Caki2 (cell line): ENCODE results near the gene CREB3L1. TPM values are rescaled to one million over a fixed set of nuclear protein-coding genes. Genes with fewer than 3 reads are reported as not detected.

ENCODE experiments used
- DNase-seq: peaks from one replicate; pipeline ENCODE4 v3.0.0-alpha.2; 2015; ENCODE audit warnings: low read depth
- in situ Hi-C: cut with HindIII; loops from 2 replicates; pipeline ENCODE4 v1.10.0; 2016; ENCODE audit warnings: low sequenced_read_pairs, low pct_unique_long_range_greater_than_20kb, mixed read lengths
- total RNA-seq: library from RNA; depleted of rRNA; stranded (reverse); fragments of >200 nt; shearing (Covaris generic); gene quantifications from 2 replicates; pipeline ENCODE4 v1.2.3, GENCODE V29; 2014; ENCODE audit warnings: low replicate concordance

The CREB3L1 gene
- total RNA-seq, 1 experiment from 2014 or later, result not detected

DNA sequence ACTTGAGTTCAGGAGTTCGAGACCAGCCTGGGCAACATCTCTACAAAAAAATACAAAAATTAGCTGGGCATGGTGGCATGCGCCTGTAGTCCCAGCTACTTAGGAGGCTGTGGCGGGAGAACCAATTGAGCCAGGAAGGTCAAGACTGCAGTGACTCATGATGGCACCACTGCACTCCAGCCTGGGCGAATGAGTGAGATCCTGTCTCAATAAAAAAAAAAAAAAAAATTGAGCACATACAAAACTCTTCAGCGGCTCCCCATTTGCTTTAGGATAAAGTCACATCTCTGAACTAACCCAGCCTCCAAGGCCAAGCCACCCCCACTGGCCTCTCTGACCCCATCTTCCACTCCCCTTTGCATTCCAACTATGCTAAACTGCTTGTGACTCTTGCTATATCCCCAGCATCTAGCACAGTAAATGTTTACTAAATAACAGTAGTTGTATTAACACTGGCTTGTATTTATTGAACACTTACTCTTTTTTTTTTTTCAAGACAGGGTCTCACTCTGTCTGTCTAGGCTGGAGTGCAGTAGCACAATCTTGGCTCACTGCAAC is 28.9 kb downstream of the CREB3L1 start:
- DNase-seq, result no peak
- in situ Hi-C loops, result no loop called here

DNA sequence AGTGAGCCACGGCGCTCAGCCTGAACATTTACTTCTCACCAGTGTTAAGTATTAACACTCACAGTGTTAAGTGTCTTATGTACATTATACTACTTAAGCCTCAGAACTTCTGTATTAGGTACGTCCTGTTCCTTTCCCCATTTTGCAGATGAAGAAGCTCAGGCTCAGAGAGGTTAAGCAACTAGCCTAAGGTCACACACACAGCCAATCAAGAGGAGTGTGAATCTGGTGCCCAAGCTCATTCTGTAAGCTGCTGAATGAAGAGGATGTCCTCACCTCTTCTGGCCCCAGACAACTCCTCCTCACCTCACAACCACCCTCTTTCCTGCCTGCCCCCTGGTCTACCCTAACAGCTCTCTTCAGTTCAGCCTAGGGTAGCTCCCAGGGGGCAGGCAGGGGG is 29.9 kb downstream of the CREB3L1 start:
- in situ Hi-C loops, result no loop called here
- DNase-seq, result no peak

DNA sequence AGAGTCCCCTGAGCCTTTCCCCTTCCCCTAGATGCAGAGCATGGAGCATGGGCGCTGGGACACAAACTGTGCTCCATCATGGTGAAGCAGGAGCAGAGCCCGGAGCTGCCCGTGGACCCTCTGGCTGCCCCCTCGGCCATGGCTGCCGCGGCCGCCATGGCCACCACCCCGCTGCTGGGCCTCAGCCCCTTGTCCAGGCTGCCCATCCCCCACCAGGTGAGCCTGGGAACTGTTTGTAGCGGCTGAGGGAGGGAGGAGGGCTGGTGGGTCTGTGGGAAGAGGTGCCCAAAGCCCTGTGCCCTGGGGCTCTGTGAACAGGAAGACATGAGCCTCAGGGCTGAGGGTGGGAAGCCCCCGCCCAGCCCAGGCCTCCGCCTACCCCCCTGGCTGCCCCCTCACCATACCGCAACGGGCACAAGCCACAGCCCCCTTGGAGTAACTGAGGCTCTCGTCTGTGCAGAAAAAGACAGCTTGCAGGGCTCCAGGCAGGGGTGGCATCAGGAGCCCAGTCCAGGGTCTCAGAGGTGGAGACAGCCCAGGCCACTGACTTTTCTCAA is 30.4 kb downstream of the CREB3L1 start:
- in situ Hi-C loops, result no loop called here

DNA sequence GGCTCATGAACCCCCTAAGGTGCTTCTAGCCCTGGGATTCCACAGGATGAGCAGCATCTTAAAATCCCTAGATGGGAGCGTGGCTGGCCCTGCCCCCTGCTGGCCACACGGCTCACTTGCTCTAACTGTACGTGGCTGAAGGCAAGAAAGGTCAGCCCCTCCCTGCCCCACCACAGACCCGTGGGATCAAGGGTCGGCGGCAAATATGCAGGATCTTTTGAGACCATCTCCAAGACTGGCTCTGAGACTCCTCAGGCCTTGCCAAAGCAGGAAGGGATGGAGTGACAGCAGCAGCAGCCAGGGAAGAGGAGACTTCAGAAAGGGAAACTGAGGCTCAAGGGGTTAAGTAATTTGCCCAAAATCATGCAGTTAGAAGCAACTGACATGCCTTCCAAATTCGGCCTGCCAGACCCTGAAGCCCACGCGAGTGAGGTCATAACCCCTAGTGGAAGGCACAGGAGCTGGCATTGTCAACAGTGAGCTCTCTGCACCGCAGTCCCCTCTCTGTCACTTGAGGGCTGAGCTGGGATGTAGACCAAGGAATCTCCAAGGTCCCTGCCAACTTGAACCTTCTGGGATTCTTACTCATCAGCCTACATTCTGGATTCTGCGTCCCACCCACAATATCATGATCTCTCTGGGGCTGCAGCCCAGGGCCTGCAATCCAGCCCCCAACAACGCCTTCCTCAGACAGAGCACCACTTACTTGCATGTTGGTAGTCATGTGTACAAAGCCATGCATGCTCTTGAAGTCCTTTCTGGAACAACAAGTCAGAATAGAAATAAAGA is 31.4 kb downstream of the CREB3L1 start:
- DNase-seq, result peak; percentile 30
- in situ Hi-C loops, result no loop called here

More for the DNA sequence above, 30.4 kb downstream of the CREB3L1 start:
- no peak for DNase-seq

DNA sequence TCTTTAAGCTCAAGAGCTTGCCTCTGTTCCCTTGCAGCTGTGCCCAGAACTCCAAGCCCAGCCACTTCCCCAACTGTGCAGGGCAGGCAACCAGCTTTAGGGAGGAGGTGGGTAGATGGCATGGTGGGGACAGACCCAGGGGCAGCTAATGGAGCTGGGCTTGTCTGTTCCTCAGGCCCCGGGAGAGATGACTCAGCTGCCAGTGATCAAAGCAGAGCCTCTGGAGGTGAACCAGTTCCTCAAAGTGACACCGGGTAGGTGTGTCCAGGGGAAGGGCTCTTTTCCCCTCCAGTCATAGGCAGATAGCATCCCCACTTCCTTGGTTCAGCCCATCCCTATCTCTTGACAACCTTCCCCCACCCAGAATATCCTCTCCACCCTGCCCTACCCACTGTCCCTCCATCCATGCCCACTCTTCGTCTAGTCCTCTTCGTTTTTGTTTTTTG is 32.4 kb downstream of the CREB3L1 start:
- in situ Hi-C loops, result no loop called here

DNA sequence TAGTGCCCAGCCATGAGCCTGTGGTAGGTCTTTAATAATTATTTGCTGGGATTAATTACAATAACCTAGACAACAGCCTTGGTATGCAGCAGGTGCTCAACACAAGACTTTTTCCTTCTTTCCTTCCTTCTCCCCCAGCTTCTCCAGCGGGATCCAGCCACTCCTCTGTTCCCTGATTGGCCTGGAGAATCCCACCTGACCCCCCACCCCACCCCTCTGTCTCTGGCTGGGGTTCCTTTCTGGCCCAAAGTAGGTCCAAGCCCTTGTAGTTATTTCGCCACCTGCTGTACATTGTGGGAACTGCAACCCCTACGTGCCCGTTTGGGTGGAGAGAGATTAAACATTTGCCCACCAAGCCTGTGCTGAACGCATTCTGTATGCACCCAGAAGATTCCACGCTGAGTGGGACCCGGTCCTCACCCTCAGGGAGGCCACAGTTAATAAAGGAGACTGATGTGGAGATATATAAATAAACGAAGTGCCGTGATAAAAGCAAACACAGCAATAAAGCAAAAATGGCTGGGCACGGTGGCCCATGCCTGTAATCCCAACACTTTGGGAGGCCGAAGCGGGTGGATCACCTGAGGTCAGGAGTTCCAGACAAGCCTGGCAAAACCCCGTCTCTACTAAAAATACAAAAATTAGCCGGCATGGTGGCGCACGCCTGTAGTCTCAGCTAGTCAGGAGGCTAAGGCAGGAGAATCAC is 37.7 kb downstream of the CREB3L1 start:
- in situ Hi-C loops, result no loop called here
- peak; percentile 63 for DNase-seq

More for the DNA sequence above, 32.4 kb downstream of the CREB3L1 start:
- peak; percentile 51 for DNase-seq

DNA sequence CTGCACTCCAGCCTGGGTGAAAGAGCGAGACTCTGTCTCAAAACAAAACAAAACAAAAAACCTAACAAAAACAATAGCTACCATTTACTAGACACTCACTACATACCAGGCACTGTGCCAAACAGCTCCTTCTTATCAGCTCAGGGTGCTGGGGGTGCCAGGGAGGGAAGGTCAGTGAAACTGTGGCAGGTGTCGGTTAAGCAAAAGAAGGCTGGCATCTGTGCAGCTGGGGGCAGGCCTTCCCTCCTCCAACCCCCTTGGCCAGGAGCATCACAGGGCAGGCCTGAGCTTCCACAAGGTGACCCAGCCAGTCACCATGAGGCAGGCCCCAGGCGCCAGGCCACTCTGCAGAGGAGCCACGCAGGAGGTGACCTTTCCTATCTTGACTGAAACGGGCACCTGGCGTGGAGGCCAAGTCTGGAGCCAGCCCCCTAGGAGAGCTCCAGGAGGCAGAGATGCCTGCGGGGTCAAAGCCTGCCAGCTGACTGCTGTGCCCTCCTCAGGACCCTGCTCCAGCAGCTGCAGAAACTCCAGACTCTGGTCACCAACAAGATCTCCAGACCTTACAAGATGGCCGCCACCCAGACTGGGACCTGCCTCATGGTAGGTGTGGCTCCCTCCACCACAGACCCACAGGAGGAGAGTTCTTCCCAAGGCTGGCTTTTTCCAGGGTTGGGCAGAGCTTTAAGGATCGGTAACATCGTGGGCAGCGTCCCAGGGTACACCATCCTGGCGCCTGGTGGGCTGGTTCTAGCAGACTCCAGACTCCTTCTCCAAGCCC is 38.5 kb downstream of the CREB3L1 start:
- no peak for DNase-seq
- in situ Hi-C loops, result no loop called here

DNA sequence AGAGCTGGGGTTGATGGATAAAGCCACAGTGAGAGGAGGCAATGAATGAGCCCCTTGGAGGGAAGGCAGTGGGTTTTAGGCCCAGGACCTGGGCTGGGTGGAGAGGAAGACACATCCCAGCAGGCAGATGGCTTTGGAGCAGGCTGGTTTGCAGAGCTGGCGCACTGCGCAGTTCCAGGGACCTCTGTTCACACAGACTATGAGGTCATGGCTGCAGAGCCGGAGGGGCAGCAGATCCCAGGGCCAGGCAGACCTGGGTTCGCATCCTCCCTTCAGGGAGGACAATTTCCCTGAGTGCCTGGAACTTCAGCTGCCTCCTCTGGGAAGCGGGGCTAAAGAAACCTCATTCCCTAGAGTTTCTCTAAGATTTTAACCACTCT is 41.6 kb downstream of the CREB3L1 start:
- no peak for DNase-seq
- in situ Hi-C loops, result no loop called here

DNA sequence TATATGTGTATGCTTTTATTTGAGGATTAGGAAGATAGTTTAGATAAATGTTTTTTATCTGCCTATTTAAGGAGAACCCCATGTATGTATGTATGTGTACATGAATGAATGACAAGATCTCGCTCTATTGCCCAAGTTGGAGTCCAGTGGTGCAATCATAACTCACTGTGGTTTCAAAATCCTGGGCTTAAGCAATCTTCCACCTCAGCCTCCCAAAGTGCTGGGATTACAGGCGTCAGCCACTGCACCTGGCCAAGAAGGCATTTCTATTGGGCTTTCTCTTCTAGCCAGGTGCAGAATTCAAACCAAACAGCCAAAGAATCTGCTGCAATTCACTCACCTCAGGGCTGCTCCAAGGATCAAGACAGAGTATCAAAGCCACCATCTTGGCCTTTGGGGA is 44.3 kb downstream of the CREB3L1 start:
- in situ Hi-C loops, result no loop called here
- DNase-seq, result no peak

DNA sequence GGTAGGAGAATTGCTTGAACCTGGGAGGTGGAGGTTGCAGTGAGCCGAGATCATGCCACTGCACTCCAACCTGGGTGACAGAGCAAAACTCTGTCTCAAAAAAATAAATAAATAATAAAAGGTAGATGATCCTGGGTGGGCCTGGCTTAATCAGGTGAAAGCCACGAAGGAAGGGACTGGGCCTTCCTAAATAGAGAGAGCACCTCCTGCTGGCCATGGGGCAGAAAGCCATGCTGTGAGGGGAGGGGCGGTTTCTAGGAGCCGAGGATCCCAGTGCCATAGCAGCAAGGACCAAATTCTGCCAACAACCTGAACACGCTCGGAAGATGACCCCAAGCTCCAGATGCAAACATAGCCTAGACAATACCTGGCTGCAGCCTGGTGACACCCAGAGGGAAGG is 45.3 kb downstream of the CREB3L1 start:
- in situ Hi-C loops, result no loop called here
- no peak for DNase-seq

DNA sequence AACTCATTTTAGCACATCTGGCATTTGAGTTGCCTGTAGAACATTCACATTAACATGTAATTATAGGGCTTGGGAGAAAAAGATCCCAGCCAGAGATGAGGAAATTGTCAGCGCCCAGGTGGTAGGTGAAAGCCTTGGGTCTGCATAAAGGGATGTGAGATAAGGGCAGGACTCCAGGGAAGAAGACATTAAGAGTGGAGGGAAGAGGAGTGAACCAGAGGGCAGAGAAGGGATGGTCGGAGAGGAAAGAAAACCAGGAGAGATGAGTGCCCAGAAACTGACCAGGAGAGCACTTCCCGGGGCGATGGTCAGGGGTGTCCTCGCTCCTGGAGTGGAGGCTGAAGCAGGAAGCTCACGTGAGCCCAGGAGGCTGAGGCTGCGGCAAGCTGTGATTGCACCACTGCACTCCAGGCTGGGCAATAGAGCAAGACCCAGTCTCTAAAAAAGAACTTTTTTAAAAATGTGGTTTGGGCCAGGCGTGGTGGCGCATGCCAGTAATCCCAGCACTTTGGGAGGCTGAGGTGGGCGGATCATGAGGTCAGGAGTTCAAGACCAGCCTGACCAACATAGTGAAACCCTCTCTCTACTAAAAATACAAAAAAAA is 49.5 kb downstream of the CREB3L1 start:
- in situ Hi-C loops, result no loop called here
- DNase-seq, result no peak

DNA sequence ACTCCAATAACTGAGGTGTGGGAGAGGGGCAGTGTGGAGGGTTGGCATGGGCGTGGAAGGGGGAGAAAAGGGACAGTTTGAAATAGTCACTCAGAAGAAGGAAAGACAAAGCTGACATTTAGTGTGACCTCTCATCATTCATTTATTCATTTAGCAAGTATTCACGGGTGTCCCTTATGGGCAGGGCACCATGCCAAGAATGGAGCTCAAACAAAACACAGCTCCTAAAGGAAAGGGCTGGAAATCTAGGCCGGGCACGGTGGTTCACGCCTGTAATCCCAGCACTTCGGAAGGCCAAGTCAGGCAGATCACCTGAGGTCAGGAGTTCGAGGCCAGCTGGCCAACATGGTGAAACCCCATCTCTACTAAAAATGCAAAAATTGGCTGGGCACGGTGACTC is 50.4 kb downstream of the CREB3L1 start:
- in situ Hi-C loops, result no loop called here
- DNase-seq, result no peak

DNA sequence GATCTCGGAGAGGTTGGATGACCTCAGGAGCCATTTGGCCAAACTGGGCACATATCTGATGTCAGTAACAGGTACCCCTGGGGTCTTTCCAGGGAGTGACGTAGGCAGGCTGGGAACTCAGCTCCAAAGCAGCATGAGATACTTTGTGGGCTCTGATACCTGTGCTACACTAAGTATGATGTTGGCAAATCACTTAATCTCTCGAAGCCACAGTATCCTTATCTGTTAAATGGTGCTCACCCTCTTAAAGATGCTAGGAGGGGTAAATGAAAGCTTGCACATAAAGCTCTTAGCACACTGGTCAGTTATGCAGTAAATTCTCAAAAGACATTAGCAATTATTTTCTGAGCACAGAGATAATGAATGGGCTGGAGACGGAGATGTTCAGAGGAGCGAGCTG is 52.7 kb downstream of the CREB3L1 start:
- in situ Hi-C loops, result no loop called here
- DNase-seq, result no peak

DNA sequence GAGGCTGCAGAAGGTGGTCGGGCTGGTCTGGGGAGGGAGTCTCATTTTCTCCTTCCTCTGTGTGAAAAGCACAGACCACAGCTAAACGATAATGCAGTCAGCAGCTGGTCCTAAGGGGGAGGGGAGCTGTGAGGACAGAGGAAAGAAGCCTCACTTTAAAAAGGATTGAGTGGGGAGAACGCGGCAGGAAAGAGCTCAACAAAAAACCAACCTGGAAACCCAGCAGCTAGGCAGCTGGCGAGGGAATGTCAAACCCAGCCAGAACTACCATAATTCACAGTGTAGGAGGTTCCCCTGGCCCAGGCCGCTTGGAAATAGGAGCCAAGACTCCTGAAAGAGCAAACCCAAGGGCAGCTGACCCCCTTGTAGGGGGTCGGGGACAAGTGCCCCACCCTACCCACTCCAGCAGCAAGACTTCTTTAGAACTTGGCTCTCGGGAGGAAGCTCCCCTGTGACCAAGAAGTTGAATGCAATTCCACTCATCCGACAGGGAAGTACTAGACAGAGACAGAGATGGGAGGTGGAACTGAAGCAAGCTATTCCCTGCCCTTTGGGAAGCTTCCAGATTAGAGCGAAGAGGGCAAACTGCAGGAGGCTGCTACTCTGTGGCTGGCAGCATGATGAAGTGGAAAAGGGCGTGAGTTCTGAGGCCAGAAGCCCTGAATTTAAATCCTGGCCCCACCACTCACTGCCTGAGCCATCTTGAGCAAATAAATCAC is 53.3 kb downstream of the CREB3L1 start:
- no peak for DNase-seq
- in situ Hi-C loops, result no loop called here

DNA sequence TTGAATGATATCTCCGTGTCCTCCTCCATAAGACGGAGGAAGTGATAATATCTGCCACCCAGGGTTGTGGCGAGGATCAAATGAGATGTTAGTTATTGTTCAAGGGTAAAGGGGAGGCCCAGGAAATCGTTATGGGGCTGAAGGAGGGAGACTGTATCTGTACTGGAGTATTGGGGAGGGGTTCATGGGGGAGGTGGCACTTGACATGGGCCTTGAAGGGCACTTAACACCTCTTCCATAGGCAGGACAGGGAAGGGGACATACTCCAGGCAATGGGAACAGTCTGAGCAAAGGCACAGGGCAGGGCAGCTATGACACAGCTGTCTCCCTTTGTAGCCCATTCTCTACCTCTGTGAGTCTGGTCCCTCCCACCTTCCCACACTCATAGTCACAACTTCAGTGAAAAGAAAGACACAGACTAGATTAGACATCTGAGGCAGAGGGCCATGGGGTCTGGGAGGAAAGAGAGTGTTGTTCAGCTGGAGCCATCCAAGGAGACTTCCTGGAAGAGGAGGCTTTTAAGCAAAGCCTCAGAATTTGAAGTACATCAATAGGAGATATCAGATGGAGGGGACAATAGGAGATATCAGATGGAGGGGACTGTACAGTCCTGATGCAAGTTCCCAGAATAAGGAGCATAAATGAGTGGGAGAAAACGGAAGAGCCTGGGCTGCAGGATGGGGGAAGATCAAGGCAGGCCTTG is 54.0 kb downstream of the CREB3L1 start:
- in situ Hi-C loops, result no loop called here
- no peak for DNase-seq

DNA sequence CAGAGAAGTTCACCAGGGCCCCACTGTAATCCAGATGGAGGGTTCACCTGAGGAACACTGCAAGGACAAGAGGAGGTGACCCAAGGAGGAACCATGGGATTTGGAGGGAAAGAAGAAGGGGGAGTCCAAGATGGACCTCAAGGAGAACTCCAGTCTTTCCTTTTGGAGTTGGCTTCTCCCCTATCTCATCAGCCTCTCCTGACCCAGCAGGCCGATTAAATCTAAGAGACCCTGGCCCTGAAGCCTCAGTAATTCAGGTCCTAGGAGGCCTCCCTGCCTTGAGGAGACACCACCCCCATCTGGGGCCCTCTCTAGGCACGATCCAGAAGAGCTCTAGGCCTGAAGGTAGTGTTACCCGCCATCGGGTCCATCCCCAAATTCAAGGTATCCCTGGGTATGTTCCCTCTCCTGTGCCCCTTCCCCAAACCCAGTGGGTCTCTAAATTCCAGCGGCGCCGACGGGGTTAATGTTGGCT is 54.7 kb downstream of the CREB3L1 start:
- in situ Hi-C loops, result no loop called here
- no peak for DNase-seq
